HepG2 (cell line): ENCODE measurements around the gene CCR3. TPM values are rescaled to one million over a fixed set of nuclear protein-coding genes. Genes with fewer than 3 reads are reported as not detected.

Experiments
- ATAC-seq: fragments of 200-7000 bp; cut with Tn5 transposase; 3 replicates; pipeline ENCODE4 v1.9.1; 2020; ENCODE audit warnings: mild to moderate bottlenecking, moderate library complexity
- BruUV-seq: library from RNA; stranded (reverse); fragments of 400-500 nt; replicated peaks from 2 replicates; lab custom pipeline; 2021; lab: Mats Ljungman, UMichigan
- CTCF ChIA-PET: fragments of 300-600 bp; formaldehyde crosslinking; extraction: SDS; loops from one replicate; lab custom pipeline; 2021; ENCODE audit warnings: low total read pairs, inconsistent platforms, low intra/inter-chr PET ratio; lab: Yijun Ruan, JAX
- POLR2A ChIA-PET: fragments of 350-600 bp; sonication (Branson Sonifier 250); formaldehyde crosslinking; loops from one replicate; lab custom pipeline; 2020; ENCODE audit warnings: antibody characterized with exemption, inconsistent platforms; lab: Yijun Ruan, JAX
- DNase-seq: peaks from one replicate; pipeline ENCODE4 v3.0.0-alpha.2; 2015; ENCODE audit warnings: low spot score
- FAIRE-seq: peaks from 3 replicates; lab custom pipeline; 2011; peaks lifted over from hg19 to GRCh38; lab: Jason Lieb, UNC
- H2AFZ ChIP-seq: one replicate; pipeline ENCODE4 v1.6.1; 2011; ENCODE audit warnings: low read length, inconsistent platforms
- H3K27ac ChIP-seq: fragments of 300-600 bp; 3 replicates; pipeline ENCODE4 v1.8.0; 2011; ENCODE audit warnings: mixed run types, mild to moderate bottlenecking, mixed read lengths, low read length, inconsistent platforms; ENCODE audit not compliant: insufficient read depth; ENCODE audit errors: extremely low read length
- H3K27me3 ChIP-seq, 2 experiments: fragments of 200-600 bp in 1 of 2; 2 replicates in 1 of 2; 3 replicates in 1 of 2; pipeline versions ENCODE4 v1.6.0 to v1.8.0; 2011; ENCODE audit warnings: low read length in 2 of 2, mild to moderate bottlenecking in 2 of 2, moderate library complexity in 2 of 2, inconsistent platforms in 1 of 2; ENCODE audit not compliant: insufficient read depth in 2 of 2, control insufficient read depth in 1 of 2
- H3K36me3 ChIP-seq, 2 experiments: fragments of 200-600 bp in 1 of 2; replicated peaks in 1 of 2; 2 replicates in 1 of 2; 3 replicates in 1 of 2; pipeline versions ENCODE4 v1.5.1 to v1.8.0; 2011; ENCODE audit warnings: low read length in 2 of 2, inconsistent platforms in 1 of 2; ENCODE audit not compliant: insufficient read depth in 2 of 2, control insufficient read depth in 1 of 2
- H3K4me1 ChIP-seq: 2 replicates; pipeline ENCODE4 v1.5.1; 2012; ENCODE audit warnings: low read length, inconsistent platforms; ENCODE audit not compliant: insufficient read depth
- H3K4me2 ChIP-seq: 2 replicates; pipeline ENCODE4 v1.6.0; 2011; ENCODE audit warnings: low read depth, low read length, inconsistent platforms
- H3K4me3 ChIP-seq, 3 experiments: fragments of 200-600 bp in 1 of 3; sonication (generic), shearing (Covaris generic) in 1 of 3; replicated peaks in 1 of 3; 2 replicates each; pipeline ENCODE4 v1.5.1; 2011 to 2016; ENCODE audit warnings: low read length in 3 of 3, inconsistent platforms in 2 of 3, low read depth in 2 of 3, mild to moderate bottlenecking in 2 of 3, control low read depth in 1 of 3, mixed read lengths in 1 of 3; ENCODE audit not compliant: insufficient read depth in 1 of 3
- H3K79me2 ChIP-seq: one replicate; pipeline ENCODE4 v1.6.1; 2011; ENCODE audit warnings: low read length, inconsistent platforms; ENCODE audit not compliant: insufficient read depth
- H3K9ac ChIP-seq: 2 replicates; pipeline ENCODE4 v1.6.0; 2011; ENCODE audit warnings: mild to moderate bottlenecking, low read depth, low read length, inconsistent platforms; ENCODE audit not compliant: insufficient read depth
- H3K9me3 ChIP-seq: 2 replicates; pipeline ENCODE4 v1.5.1; 2012; ENCODE audit warnings: mild to moderate bottlenecking, low read length
- H4K20me1 ChIP-seq: 2 replicates; pipeline ENCODE4 v1.6.0; 2011; ENCODE audit warnings: inconsistent platforms, mild to moderate bottlenecking, low read length, moderate library complexity; ENCODE audit not compliant: insufficient read depth
- ELF4 ChIP-seq: sonication (generic); formaldehyde crosslinking; IDR thresholded peaks from 2 replicates; pipeline ENCODE4 v1.5.0; 2020; ENCODE audit warnings: missing genetic modification reagents, mild to moderate bottlenecking, moderate library complexity, borderline replicate concordance
- FOSL1 ChIP-seq: sonication (generic); formaldehyde crosslinking; IDR thresholded peaks from 2 replicates; pipeline ENCODE4 v1.9.0; 2021; ENCODE audit warnings: missing genetic modification reagents, borderline replicate concordance
- LCORL ChIP-seq, 2 experiments: fragments of 450-650 bp in 1 of 2; sonication (generic) in 1 of 2; formaldehyde crosslinking in 1 of 2; IDR thresholded peaks; 2 replicates each; pipeline versions ENCODE4 v1.5.0 to v1.6.1; 2017 to 2020; ENCODE audit warnings: antibody characterized with exemption in 1 of 2, missing genetic modification reagents in 1 of 2
- MNT ChIP-seq: fragments of 450-650 bp; IDR thresholded peaks from 2 replicates; pipeline ENCODE4 v1.6.1; 2016
- ZNF12 ChIP-seq: sonication (generic); formaldehyde crosslinking; IDR thresholded peaks from 2 replicates; pipeline ENCODE4 v1.5.0; 2020; ENCODE audit warnings: missing genetic modification reagents
- ZNF609 ChIP-seq: sonication (generic); formaldehyde crosslinking; IDR thresholded peaks from 2 replicates; pipeline ENCODE4 v1.4.0; 2020; ENCODE audit warnings: mild to moderate bottlenecking, missing genetic modification reagents, borderline replicate concordance
- WGBS: methylation state at CpG from one replicate; pipeline ENCODE4 v1.1.6; 2017; ENCODE audit warnings: low lambda C conversion rate; 5-methylcytosine and 5-hydroxymethylcytosine counted together
- in situ Hi-C: cut with HindIII; loops from 2 replicates; pipeline ENCODE4 v1.10.0; 2017; ENCODE audit warnings: low pct_unique_long_range_greater_than_20kb; ENCODE audit not compliant: extremely low pct_ligation_motif_present
- intact Hi-C: fragments of 100-400 bp; cut with micrococcal nuclease; formaldehyde crosslinking; loops from one replicate; pipeline ENCODE4 v1.10.0; 2022; ENCODE audit not compliant: unreplicated experiment
- polyA plus RNA-seq, 8 experiments: library from polyadenylated mRNA; depleted of rRNA in 3 of 8; stranded (reverse) in 7 of 8; unstranded in 1 of 8; fragments of >200 nt; fragmentation: Illumina TruSeq in 4 of 8; extraction: Trizol in 4 of 8; gene quantifications; 2 replicates each; pipeline versions ENCODE4 v1.2.1 to v1.2.3, GENCODE V29; 2011 to 2016; ENCODE audit warnings: low read depth in 4 of 8, missing spikeins in 1 of 8, mixed read lengths in 1 of 8; ENCODE audit not compliant: insufficient read depth in 1 of 8
- total RNA-seq, 5 experiments: library from RNA; depleted of rRNA; stranded (reverse); fragments of >200 nt; fragmentation: Illumina TruSeq; extraction: Trizol; gene quantifications; 2 replicates each; pipeline ENCODE4 v1.2.3, GENCODE V29; 2016; ENCODE audit warnings: low read depth in 1 of 5
- TF ChIP-seq, protein P1 (sequence below): IDR thresholded peaks from 2 replicates; pipeline ENCODE4 v1.6.1; 2016; ENCODE audit warnings: missing biosample characterization, missing genetic modification reagents, low read depth

Gene CCR3
- total and polyA plus RNA-seq, 2 of the 13 experiments (the other 11 are each of a cell fraction or from before 2014, with no cell fraction given) = not detected

GRCh38 chr3:46235425-46235824 is 6.8 kb upstream of the CCR3 start:
- no peaks in the 10 kb centered on the region for H3K4me1 ChIP-seq
- H3K27ac ChIP-seq = no peak overlapping the region
- intact Hi-C loops = loop anchor here (10.0 kb wide), 1 partner anchor 1901 kb away; the partner anchor contains the start of gene TCAIM
- no peak for DNase-seq
- TF ChIP-seq MNT (peak; percentile 64), ELF4 (CRISPR knock-in tag) (no peak), ZNF609 (no peak), ZNF12 (CRISPR knock-in tag) (no peak), FOSL1 (CRISPR knock-in tag) (no peak), LCORL (IDR thresholded peaks at IDR 0.05) (no peak), LCORL (CRISPR knock-in tag; IDR thresholded peaks at IDR 0.05) (no peak)
- TF ChIP-seq, protein P1, sequence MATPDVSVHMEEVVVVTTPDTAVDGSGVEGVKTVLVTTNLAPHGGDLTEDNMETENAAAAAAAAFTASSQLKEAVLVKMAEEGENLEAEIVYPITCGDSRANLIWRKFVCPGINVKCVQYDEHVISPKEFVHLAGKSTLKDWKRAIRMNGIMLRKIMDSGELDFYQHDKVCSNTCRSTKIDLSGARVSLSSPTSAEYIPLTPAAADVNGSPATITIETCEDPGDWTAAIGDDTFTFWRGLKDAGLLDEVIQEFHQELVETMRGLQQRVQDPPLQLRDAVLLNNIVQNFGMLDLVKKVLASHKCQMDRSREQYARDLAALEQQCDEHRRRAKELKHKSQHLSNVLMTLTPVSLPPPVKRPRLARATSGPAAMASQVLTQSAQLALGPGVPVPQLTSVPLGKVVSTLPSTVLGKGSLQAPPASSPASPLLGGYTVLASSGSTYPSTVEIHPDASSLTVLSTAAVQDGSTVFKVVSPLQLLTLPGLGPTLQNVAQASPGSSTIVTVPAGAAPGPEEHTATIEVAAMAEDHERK (CRISPR knock-in tag) = no peak
- ATAC-seq = no peak
- H4K20me1 ChIP-seq = no peaks in the 10 kb centered on the region
- no peaks in the 10 kb centered on the region for H3K36me3 ChIP-seq
- ChIA-PET CTCF (no interaction called here), POLR2A (no interaction called here)
- H3K79me2 ChIP-seq = no peaks in the 10 kb centered on the region
- no peak overlapping the region for H3K9ac ChIP-seq
- no TSS peak for BruUV-seq
- H3K9me3 ChIP-seq = no peaks in the 10 kb centered on the region
- no peak overlapping the region for H3K4me2 ChIP-seq
- peaks cover 0 to 7% of the 10 kb centered on the region in 2 experiments; a peak in 1 of 5 replicates for H3K27me3 ChIP-seq
- H3K4me3 ChIP-seq = no peak overlapping the region
- no peak for FAIRE-seq
- no peak overlapping the region for H2AFZ ChIP-seq
- 0% methylated on average over 2 of the region's 2 CpGs for WGBS
- in situ Hi-C loops = no loop called here
